Measurements from ENCODE around the gene PTPRCAP.
A peak's percentile ranks its signal among the peaks of the same experiment; 100 is the strongest.
"Not testable (repeated sequence)": the region's sequence is repeated elsewhere in the genome, so short reads cannot be mapped to it uniquely, and the experiment has no call there.

Gene PTPRCAP

DNA sequence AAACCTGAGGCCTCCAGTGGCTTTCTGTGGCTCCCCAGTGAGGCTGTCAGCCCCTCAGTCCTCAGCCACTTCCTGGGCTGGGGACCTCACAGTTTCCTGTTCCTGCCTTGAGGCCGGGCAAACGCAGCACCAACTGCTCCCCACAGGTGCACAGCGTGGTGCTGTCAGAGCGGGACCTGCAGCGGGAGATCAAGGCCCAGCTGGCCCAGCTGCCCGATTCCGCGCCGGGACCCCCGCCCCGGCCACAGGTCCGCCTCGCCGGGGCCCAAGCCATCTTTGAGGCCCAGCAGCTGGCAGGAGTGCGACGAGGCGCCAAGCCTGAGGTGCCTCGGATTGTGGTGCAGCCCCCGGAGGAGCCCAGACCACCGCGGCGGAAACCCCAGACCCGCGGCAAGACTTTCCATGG is 28.2 kb downstream of the PTPRCAP start:
- peak; percentile 43 to 78 (median 64) for DNase-seq

- DNase-seq = peak in 3 of 6 experiments; percentile 16 to 53 (median 22)
Measured at GRCh38 chr11:67408437-67409200, 28.9 kb downstream of the PTPRCAP start.

GRCh38 chr11:67407688-67408163 is 29.8 kb downstream of the PTPRCAP start:
- no peak for DNase-seq

DNA sequence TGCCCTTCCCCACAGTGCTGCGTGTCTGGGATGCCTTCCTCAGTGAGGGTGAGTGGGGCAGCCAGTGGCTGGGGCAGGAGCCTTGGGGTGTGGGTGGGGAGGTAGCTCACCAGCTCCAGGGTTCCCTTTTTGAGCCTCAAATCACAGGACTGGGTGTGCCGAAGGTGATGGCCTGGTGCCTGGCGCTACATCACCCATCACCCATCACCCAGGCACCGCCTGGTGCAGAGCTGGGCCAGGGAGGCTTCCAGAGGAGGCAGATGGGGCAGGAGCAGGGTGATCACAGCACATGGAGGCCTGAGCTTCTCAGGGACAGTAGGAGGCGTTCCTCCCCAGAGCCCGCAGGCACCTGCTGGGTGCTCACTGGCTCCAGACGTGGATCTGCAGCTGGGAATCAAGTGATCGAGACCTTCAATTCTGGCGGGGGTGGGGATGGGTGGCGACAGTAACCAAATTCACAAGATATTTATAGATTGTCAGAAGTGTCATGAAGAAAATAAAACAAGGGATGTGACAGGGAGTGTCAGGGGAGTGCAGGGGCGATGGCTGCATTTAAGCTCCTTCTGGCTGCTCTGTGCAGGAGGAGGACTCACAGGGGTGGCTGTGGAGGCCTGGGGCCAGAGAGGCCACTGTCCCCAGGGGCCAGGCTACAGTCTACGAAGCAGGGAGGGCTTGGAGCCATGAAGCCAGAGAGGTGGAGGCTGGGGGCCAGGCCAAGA is 30.4 kb downstream of the PTPRCAP start:
- DNase-seq = peak in 5 of 6 experiments; percentile 25 to 37 (median 33)

GRCh38 chr11:67406420-67406968 is 31.0 kb downstream of the PTPRCAP start:
- DNase-seq = no peak

DNA sequence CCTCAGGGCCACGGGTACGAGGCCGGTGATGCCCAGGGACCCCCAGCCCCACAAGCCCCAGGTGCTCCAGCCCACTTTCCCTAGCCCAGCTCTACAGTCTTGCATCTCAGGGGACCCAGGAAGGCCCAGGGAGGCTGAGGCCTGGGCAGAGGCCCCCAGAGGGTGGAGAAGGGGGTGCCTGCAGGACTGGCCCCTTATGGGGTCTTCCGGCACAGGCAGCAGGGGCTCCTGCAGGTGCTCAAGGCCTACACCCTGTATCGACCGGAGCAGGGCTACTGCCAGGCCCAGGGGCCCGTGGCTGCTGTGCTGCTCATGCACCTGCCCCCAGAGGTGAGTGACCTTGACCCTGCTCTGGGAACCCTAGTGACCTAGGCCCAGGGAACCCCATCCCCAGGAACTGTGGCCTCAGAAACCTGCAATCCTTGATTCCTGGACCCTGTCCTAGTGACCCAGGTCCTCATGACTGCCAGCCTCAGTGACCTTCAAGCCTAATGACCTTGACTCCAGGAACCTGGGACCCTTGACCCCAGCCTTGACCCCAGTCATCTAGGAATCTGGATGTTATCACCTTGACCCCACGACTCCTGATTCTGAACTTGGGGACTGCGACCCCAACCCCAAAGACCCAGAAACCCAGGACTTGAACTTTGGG is 31.7 kb downstream of the PTPRCAP start:
- DNase-seq = no peak

GRCh38 chr11:67405196-67405567 is 32.3 kb downstream of the PTPRCAP start:
- DNase-seq = peak in 2 of 6 experiments; percentile 37 to 41

DNA sequence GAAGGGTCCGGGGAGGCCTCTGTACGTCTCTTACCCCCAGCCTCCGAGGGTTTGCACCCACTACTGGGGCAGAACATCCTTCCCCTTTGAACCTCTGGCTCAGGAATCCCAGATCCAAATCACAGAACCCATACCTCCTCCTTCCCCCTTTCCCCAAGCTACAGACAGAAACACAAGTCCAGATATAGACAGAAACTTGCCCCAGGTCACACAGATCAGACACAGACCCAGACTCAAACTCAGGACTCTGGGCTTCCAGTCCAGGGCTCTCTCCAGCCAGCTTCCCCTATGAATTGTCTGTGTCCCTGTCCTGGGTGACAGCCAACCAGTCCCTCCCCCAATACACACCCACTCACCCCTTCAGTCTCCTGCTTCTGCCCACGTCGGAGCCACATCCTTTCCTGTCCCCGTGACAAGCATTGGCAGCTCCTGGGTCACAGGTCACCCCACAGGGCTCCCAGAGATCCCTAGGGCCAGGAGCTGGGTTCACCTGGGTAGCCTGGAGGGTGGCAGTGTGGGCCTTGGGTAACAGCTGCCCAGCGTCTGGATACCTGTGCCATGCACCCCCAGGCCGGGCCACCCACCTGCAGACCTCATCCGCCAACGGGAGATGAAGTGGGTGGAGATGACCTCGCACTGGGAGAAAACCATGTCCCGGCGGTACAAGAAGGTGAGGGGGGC is 32.8 kb downstream of the PTPRCAP start:
- peak; percentile 20 to 44 (median 38) for DNase-seq

DNA sequence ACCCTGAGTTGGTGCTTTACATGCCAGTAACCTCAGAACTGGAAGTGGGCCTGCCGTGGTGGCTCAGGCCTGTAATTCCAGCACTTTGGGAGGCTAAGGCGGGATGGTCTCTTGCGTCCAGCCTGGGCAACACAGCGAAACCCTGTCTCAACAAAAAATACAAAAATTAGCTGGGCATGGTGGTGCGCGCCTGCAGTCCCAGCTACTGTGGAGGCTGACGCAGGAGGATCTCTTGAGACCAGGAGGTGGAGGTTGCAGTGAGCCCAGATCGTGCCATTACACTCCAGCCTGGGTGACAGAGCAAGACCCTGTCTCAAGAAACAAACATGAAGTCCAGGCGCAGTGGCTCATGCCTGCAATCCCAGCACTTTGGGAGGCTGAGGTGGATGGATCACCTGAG is 34.4 kb downstream of the PTPRCAP start:
- DNase-seq = not testable (repeated sequence)

GRCh38 chr11:67402192-67402839 is 35.2 kb downstream of the PTPRCAP start:
- DNase-seq = not testable (repeated sequence)

GRCh38 chr11:67401495-67402191 is 35.8 kb downstream of the PTPRCAP start, which contains the start of gene PPP1CA:
Gene PPP1CA (minus strand): TSS chr11:67401858. CDS start chr11:67401782, 76 bp downstream.
- DNase-seq = peak; percentile 89 to 96 (median 94)

DNA sequence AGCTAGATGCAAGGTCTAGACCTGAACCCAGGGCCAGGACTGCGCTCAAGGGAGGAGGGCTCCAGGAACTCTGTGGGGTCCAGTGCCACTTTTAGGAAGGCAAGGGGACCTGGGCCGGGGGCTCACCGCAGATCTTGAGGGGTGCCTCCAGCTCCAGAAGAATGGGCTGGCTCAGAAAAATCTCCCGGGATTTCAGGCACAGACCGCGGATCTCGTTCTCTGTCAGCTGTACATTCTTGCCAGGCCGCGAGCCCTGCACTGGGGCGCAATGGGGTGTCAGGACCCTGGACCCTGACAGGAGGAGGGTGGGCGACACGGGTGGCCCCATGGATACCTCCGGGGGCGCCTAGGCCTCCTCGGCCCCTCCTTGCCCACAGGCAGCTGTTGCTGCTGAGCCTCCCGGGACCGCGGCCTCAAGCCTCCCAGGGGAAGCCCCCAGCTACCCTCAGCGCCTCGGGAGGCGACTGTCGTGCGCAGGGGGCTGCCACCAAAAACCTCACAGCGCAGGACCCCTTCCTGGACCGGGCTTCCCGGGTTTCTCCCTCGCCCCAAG is 36.5 kb downstream of the PTPRCAP start:
- peak in 1 of 6 experiments; percentile 39 for DNase-seq

GRCh38 chr11:67400251-67400941 is 37.1 kb downstream of the PTPRCAP start:
- DNase-seq = no peak

GRCh38 chr11:67398661-67399563 is 38.6 kb downstream of the PTPRCAP start:
- no peak for DNase-seq

- DNase-seq = no peak
Measured at GRCh38 chr11:67397986-67398660, 39.4 kb downstream of the PTPRCAP start.

DNA sequence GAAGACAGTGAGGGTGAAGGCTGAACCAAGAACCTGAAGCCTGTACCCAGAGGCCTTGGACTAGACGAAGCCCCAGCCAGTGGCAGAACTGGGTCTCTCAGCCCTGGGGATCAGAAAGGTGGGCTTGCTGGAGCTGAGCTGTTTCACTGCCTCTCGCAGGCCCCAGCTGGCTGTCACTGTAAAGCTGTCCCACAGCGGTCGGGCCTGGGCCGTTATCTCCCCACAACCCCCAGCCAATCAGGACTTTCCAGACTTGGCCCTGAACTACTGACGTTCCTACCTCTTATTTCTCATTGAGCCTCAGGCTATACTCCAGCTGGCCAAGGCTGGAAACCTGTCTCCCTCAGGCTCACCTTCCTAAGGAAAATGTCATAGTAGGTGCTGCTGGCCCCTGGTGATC is 39.9 kb downstream of the PTPRCAP start:
- no peak for DNase-seq

- DNase-seq = peak in 1 of 6 experiments; percentile 31
Measured at GRCh38 chr11:67396587-67397389, 40.7 kb downstream of the PTPRCAP start.

GRCh38 chr11:67396259-67396581 is 41.3 kb downstream of the PTPRCAP start:
- no peak for DNase-seq
